ENCODE measurements around the gene CHRNA3. TPM values are rescaled to one million over a fixed set of nuclear protein-coding genes. Genes with fewer than 3 reads are reported as not detected.
"Not testable (repeated sequence)": the region's sequence is repeated elsewhere in the genome, so short reads cannot be mapped to it uniquely, and the experiment has no call there.

CHRNA3 gene
- total RNA-seq, 1 donor from 2014 or later: 0.13 TPM

DNA sequence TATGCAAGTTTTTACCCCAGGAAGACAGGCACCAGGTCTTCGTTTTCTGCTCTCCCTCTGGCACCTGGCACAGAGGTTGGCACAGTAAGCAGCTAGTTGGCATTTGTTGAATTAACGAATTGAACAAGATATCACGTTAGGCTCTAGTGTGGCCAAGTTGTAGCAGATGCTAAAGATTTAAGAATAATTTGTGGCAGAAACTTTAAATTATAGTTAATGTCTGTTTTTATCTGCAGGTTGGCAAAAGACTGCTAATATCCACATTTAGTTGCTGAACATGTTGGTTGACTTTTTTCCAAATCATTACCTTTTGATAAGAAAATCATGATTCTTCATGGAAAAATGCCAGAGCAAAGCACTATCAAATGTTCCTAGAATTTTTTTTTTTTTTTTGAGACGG lies 47.4 kb downstream of the CHRNA3 start:
- intact Hi-C loops (cut with DNase I): no loop called here
- no peak for ATAC-seq (ENCODE audit: poor library complexity)
- DNase-seq: no peak

DNA sequence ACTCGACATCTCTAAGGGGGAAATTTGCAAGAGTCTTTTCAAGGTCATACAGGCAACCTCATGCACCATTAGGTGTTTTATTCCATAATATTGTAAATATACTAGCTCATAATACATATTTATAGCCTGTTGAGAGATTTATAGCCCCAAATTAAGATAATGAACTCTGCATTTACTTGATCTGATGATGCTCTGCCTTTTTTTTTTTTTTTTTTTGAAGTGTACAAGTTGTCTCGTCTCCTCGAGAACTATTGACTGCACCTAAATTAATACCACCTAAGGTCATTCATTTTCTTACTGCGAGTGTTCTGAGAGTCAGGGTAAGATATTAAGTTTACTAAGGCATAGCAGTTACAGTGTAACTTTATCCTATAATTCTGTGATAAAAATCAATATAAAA lies 49.4 kb downstream of the CHRNA3 start:
- intact Hi-C loops (cut with DNase I): no loop called here
- ATAC-seq (ENCODE audit: poor library complexity): no peak
- no peak for DNase-seq

DNA sequence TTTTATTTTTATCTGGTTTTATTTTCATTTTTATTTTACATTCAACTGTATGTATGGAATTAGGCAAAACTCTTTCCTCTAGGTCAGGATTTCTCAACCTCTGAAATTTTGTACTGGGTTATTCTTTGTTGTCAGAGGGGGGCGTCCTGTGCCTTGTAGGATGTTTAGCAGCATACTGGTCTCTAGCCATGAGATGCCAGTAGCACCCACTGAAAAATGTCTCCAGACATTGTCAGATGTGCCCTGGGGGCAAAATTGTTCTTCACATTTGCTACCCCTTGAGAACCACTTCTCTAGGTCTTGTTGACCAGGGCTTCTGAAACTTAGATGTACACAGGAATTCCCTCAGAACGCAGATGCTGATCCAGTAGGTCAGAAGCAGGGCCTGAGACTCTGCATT lies 50.1 kb downstream of the CHRNA3 start:
- ATAC-seq (ENCODE audit: poor library complexity) (no peak), DNase-seq (no peak)
- intact Hi-C loops (cut with DNase I): no loop called here

DNA sequence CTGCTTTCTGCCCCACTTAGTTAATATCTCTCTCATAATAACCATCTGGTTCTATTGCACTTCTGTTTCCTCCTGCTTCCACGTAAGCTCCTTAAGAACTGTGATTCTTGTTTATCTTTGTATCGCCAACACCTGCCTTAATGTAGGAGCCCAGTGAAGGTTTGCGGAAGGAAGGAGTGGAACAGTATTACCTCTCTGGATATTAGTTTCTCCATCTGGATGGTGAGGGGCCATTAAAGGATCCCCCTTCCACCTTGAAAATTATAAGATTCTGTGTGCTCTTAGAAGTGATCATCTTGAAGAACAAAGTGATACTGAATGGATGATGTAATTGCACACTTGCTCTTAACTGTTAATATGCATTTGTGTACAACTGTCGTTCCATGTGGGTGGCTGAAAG lies 53.3 kb downstream of the CHRNA3 start:
- no peak for ATAC-seq (ENCODE audit: poor library complexity)
- DNase-seq: no peak
- intact Hi-C loops (cut with DNase I): no loop called here

DNA sequence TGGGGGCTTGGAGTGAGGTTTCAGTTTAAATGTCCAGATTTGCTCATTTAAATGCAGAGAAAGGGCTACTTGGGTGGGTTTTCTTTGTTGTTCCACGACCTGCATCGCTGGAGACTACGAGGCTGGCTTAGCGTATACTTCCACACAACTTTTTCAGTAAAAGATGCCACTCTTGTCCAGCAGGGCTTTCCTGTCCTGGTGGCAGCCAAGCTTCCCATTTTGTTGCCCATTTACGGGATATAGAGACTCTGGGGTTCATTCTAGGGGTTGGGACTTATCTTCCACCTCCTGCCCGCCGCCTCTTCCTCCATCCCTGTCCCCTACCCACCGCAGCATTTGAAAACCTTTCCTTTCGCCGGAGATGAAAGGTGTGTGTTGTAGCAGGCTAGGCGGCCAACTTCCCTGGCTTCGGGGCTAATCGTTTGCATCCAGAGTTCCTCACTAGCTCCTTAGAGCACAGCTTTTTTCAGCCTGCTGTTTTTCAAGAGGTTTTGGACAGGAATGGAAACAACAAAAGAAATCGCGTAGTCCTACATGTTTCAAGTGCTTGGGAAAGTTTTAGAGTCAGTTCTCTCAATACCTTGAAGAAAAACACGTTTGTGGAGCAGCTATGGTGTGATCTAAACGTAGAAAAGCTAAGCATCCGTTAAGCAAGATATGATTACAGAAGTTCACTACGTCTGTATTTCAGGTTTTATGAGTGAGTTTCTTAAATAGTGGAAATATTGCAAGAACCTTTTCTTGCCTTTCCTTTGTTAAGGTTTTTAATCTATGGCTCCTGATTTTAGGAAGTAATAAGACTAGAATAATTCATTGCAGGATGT lies 54.6 kb downstream of the CHRNA3 start:
- intact Hi-C loops (cut with DNase I): no loop called here
- no peak for DNase-seq
- no peak for ATAC-seq (ENCODE audit: poor library complexity)

DNA sequence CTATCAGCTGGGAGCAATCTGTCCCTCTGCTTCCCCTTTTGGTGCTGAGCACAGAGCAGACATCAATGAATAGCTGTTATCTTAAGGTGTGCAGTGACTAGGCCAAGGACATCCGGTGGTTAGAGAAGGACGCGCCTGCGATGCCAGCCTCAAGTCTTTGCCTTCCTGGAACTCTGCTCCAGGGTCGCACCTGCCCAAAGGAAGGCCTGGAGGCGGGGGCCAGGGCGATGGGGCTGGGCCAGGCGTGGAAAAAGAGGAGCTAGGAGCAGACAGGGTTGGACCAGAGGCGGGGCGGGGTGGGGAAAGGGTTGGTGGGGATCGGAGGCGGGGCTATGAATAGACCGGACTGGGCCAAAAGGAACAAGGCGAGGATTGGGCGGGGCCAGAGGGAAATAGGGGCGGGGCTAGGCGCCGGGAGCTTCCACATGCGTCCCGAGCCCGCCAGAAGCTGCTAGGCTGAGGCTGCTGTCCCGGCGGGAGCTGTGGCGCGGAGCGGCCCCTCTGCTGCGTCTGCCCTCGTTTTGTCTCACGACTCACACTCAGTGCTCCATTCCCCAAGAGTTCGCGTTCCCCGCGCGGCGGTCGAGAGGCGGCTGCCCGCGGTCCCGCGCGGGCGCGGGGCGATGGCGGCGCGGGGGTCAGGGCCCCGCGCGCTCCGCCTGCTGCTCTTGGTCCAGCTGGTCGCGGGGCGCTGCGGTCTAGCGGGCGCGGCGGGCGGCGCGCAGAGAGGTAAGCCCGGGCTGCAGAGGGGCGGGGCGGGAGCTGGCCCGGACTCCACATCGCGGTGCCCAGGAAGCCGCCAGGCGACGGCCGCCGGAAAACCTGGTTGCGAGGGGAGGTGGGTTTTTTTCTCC lies 55.5 kb downstream of the CHRNA3 start, which contains the start of gene CHRNA5:
Gene CHRNA5 (plus strand): TSS at position 424 of the 854 bp plus-strand sequence. CDS start 200 bp downstream, at position 624.
- DNase-seq (peak; percentile 92), ATAC-seq (ENCODE audit: poor library complexity) (peak; percentile 96)
- intact Hi-C loops (cut with DNase I): no loop called here

DNA sequence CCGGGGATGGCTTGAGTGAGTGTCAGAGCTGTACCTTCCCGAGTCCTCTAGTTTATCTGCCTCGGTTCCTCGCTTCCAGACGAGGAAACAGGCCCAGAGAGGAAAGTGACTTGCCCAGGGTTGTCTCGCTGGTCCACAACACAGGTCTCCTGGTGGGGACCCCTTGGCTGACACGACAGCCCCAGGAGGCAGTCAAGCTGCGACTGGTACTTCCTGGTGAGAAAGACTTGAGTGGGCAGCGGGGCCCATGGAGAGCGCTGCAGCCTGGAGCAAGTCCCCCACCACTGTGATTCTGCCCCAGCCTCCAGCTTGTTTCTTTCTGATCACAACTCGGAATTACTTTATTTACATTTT lies 56.1 kb downstream of the CHRNA3 start:
- DNase-seq (no peak), ATAC-seq (ENCODE audit: poor library complexity) (no peak)
- intact Hi-C loops (cut with DNase I): no loop called here

DNA sequence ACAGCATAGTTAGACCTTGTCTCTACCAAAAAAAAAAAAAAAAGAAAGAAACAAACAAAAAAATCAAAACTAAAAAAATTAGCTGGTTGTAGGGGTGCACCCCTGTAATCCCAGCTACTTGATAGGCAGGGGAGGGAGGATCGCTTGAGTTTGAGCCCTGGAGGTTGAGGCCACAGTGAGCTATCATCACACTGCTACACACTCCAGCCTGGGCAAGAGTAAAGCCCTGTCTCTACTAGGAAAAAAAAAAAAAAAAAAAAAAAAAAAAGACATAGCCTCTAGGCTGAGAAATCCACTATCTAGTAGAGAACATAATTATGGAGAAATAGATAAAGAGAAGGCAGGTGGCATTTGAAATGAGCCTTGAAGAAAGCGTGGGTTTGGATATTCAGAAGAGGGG lies 57.7 kb downstream of the CHRNA3 start:
- intact Hi-C loops (cut with DNase I): no loop called here
- no peak for ATAC-seq (ENCODE audit: poor library complexity)
- no peak for DNase-seq

DNA sequence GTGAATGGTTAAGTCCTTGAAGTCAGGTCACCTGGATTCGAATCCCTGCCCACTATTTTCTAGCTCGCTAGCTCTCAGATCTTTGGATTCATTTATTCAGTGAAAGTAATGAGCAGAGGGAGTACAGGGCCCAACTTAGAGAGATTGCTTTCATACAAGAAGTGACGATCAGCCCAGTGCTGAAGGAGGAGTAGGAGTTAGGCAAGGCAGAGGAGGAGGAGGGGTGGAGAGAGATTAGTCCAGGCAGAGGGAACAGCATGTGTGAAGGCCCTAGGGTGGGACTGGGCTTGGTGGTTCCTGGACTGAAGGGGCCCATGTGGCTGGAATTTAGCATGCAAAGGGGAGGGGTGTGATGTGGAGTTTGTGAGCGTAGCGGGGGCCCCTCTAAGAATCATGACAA lies 59.3 kb downstream of the CHRNA3 start:
- DNase-seq (no peak), ATAC-seq (ENCODE audit: poor library complexity) (no peak)
- intact Hi-C loops (cut with DNase I): no loop called here

DNA sequence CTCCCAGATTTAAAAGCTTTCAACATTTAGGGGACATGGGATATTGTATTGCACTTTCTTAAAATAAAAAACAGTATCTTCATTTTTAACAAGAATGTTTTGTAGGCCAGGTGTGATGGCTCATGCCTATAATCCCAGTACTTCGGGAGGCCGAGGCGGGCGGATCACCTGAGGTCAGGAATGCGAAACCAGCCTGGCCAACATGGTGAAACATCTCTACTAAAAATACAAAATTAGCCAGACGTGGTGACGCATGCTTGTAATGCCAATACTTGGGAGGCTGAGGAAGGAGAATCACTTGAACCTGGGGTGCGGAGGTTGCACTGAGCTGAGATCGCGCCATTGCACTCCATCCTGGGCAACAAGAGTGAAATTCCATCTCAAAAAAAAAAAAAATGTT lies 60.6 kb downstream of the CHRNA3 start:
- intact Hi-C loops (cut with DNase I); DNase-seq; ATAC-seq (ENCODE audit: poor library complexity): not testable (repeated sequence)

DNA sequence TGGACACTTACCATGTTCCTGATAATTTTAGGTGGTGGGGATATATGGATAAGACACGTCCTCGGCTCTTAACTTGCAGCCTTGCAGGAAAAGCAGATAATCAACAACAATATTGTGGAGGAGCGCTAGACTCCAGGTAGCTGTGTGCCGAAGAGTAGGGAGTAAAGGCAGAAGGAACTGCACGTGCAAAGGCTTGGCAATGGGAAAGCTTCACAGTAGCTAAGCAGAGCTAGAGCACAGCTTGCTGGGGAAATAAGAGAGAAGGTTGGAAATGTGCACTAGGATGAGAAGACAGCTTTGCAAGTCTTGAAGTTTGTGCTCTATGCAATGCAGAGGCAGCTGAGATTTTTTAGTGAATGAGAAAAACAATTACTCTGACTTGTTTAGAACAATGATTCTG lies 68.2 kb downstream of the CHRNA3 start:
- DNase-seq: no peak
- no peak for ATAC-seq (ENCODE audit: poor library complexity)
- intact Hi-C loops (cut with DNase I): no loop called here

DNA sequence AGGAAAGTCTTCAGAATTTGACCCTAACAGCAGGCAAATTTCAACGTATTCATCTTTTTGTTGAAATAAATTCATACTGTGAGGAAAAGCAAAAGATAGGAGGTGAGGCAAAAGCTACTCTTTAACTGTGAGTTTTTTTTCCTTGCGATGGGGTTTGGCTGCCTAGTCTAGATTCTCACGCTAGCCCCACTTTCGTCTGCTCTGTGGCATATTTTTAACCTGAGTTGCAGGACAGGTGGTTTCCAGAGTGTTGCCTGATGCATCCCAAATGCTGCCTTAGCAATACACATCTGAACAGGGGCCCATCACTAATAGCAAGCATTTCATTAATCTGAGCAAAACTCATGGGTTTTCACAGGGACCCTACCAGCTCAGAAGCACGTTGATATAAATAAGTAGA lies 68.9 kb downstream of the CHRNA3 start:
- intact Hi-C loops (cut with DNase I): no loop called here

DNA sequence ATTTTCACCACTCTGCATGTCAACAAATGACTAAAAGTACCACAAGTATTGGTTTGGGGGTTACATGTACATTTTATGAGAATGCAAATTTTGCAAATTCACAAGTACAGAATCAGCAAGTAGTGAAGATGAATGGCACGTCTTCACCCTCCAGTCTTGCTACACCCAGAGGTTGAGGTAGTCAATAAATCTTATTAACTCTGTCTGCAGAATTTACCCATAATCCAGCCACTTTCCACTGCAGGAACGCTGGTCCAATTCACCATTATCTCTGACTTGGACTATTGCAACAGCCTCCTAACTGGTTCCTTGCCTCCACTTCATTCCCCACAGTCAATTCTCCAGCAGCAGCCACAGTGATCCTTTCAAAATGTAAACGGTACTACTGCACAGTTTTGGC lies 70.0 kb downstream of the CHRNA3 start:
- intact Hi-C loops (cut with DNase I): no loop called here
- ATAC-seq (ENCODE audit: poor library complexity) (no peak), DNase-seq (no peak)

More for the DNA sequence above, 68.9 kb downstream of the CHRNA3 start:
- no peak for DNase-seq
- no peak for ATAC-seq (ENCODE audit: poor library complexity)

DNA sequence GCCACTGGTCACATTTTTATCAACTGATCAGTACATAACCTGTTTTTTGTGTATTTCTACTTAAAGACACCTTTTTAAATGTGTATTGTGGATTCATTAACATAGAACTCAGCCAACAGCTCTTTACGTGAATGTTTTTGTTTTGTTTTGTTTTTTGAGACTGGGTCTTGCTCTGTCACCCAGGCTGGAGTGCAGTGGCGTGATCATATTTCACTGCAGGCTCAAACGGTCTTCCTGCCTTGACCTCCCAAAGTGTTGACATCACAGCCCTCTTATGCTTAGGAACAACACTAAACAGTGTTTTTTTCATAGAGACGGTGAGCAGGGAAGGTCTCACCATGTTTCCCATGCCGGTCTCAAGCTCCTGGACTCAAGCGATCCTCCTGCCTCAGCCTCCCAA lies 70.6 kb downstream of the CHRNA3 start:
- intact Hi-C loops (cut with DNase I): no loop called here
- no peak for DNase-seq
- no peak for ATAC-seq (ENCODE audit: poor library complexity)

Other genes starting within 250 kb of the CHRNA3 start
- 24.8 TPM for gene IREB2, start 182.8 kb downstream of the CHRNA3 start, total RNA-seq
- gene HYKK, start 113.4 kb downstream of the CHRNA3 start, total RNA-seq: 4.9 TPM
- 113 TPM for gene PSMA4, start 80.6 kb downstream of the CHRNA3 start, total RNA-seq
- 4.2 TPM for gene CHRNA5, start 55.5 kb downstream of the CHRNA3 start, total RNA-seq
- gene CHRNB4, start 20.2 kb upstream of the CHRNA3 start, total RNA-seq: not detected
- 31.0 TPM for gene ADAMTS7, start 190.5 kb upstream of the CHRNA3 start, total RNA-seq

Measured in Right ventricle myocardium superior (tissue), 1 donor.